HG03558 (cell line): ENCODE results near the gene SPATA24.
"Not testable (repeated sequence)": the region's sequence is repeated elsewhere in the genome, so short reads cannot be mapped to it uniquely, and the experiment has no call there.

Source experiments
- ATAC-seq: cut with Tn5 transposase; IDR thresholded peaks from one replicate; pipeline ENCODE4 v1.9.1; 2021; ENCODE audit warnings: moderate number of reproducible peaks; ENCODE audit not compliant: unreplicated experiment; ENCODE audit errors: extremely low read depth

Gene SPATA24

DNA sequence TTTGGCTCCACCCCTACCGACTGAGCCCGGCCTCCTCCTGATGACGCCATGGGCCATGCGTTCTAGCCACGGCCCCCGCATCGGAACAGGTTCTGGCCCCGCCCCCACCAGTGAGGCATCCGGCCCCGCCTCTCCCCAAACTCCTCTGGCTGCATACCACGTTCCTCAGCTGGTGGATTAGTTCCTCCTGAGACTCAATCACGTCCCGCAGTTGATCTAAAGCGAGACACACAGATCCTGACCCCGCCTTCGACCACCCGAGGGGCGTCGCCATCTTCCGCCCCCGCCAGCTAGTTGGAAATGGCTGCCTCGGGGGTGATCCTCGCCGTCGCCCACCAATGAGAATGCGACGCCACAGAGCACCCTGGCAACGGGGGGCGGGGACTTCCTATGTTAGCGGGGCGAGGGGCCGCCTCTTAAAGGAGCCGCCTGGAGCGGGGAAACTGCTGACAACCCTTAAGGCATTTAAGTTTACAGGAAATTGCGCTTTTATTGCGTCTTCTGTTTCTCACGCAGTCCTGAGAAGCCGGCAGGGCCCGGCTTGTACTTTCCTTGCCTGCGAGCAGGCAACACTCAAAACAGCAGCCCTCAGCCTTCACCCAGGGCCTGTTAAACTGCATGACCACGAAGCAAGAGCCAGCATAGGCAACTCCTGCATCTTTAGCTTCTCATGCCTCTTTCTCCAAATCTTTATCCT, at the start of gene SPATA24:
TSS of gene SPATA24 (minus strand) at position 303 of the 697 bp plus-strand sequence. CDS start at position 274, 29 bp downstream.
- peak; percentile 44 for ATAC-seq

DNA sequence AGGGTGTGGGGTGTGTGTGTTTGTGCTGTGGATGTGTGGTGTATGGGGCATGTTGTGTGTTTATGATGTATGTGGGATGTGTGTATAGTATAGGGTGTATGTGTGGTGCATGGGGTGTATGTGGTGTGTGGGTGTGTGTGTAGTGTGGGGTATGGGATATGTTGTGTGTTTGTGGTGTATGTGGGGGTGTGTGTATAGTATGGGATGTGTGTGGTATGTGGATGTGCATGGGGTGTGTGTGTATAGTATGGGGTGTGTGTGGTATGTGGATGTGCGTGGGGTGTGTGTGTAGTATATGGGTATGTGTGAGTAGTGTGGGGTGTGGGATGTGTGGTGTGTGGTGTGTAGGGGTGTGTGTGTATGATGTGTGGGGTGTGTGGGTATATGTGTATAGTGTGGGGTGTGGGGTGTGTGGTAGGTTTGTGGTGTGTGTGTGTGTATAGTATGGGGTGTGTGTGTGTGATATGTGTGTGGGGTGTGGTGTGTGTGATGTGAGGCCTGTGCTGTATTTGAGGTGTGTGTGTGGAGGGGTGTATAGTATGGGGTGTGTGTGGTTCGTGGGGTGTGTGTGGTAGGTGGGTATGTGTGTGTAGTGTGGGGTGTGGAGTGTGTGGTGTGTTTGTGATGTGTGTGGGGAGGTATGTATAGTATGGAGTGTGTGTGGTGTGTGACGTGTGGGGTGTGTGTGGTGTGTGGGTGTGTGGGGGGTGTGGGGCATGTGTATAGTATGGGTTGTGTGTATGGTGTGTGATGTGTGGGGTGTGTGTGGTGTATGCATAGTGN, 48.2 kb upstream of the SPATA24 start:
- no peak for ATAC-seq

DNA sequence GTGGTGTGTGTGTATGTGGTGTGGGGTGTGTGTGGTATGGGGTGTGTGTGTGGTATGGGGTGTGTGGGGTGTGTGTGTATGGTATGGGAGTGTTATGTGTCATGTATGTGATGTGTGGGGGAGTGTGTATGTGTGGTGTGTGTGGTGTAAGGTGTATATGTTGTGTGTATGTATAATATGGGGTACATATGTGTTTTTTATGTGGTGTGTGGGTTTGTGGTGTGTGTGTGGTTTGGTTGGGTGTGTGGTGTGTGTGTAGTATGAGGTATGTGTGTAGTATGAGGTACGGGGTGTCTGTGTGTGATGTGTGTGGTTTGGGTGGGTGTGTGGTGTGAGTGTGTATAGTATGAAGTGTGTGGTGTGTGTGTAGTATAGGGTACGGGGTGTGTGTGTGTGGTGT, 47.3 kb upstream of the SPATA24 start:
- ATAC-seq = no peak

DNA sequence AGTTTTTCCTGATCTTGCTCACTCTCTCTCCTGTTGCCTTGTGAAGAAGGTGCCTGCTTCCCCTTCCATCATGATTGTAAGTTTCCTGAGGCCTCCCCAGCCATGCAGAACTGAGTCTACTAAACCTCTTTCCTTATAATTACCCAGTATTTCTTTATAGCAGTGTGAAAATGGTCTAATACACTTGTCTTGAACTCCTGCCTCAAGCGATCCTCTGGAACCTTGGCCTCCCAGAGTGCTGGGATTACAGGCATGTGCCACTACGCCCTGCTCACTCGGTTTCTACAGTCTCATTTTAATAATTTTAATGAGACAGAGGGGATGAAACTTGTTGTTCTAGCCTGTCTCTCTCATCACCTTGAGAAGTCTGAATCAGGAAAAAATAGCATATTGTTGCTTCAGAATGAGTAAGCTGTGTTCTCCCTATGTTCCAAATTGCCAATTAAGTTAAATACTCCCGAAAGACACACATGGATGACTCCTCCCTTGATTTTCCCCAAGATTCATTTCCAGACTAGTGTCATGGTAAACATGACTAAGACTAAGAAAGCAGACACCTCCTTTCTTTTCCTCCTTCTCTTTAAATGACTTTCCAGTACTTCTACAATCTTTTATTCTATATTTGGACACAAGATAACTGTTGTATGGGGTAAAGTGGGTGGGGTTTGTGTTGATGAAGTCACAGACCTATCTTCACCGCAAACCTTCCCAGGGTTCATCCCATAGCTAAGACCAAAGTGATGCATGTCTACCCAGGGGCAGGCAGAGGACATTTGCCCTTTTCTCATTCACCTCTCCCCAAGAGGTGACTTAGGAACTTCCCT, 43.3 kb upstream of the SPATA24 start:
- peak; percentile 54 for ATAC-seq

- no peak for ATAC-seq
Measured at GRCh38 chr5:139445325-139446170, 41.7 kb upstream of the SPATA24 start.

DNA sequence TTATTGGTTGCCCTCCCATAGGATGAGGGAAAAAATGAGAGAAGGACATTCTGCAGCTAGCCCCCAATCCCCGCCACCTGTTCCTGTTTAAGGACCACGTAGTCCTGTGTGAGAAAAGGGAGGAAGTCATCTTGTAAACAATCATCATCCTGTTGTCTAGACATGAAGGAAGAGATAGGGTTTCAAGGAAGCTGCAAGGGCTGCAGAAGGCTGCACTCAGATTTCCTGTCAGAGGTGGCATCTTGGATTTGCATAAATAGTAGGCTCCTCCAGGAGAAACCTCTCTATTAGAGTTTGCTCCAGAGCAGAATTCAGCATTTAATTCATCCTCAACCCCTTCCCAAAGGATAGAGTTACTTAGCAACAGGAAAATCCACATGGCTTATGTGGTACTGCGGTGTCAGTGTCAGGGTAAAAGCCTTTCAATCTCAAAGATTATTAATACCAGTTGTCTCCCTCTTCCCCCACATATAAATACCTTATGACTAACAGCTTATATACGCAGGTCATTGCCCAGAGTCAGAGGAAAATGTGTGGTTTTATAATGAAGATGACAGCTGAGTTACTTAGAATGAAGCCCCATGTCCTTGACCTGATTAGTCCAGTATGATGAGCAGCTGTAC, 40.1 kb upstream of the SPATA24 start:
- ATAC-seq = no peak

GRCh38 chr5:139440416-139440815, 36.5 kb upstream of the SPATA24 start:
- not testable (repeated sequence) for ATAC-seq

DNA sequence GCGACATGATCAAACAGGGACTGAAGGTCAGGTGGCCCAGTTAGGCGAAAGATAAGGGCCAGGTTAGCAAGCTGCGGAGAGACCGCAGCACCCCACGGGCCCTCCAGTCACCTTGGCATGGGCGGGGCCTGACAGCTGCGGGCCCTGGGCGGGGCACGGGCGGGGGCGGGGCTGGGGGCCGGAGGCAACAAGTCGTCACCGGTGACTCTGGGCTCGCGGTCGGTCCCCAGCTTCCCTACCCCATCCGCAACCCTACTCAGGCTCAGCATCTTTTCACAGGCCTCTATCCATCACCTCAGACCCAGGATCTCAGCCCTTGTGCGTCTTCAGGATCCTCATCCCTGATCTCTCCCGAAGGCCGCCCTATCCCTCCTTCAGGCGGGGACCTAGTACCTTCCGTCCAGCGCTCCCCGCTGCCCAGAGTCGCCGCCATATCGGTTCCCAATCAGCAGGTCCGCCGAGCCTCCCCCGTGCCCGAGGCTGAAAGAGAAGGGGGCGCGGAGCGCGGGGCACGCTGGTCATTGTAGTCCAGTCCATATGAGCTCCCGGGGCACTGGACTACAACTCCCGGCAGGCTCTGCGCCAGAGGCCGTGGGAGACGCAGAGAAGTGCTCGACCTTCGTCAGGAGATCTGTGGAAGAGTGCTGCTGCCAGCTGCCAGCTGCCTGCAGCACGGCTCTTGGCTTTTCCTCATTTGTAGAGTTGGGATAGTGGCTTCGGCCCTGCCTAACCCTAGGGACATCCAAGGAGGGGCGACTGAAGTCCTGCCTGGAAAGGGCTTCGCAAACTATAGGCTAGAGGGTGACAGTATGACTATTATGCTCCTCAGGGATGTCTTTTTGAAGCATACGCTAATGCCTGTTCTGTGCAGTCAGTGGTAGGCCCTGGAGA, 35.4 kb upstream of the SPATA24 start, which contains the start of gene DNAJC18:
TSS of gene DNAJC18 (minus strand) at position 513 of the 891 bp plus-strand sequence. CDS start at position 433, 80 bp downstream.
- no peak for ATAC-seq

- ATAC-seq = no peak
Measured at GRCh38 chr5:139438707-139439012, 34.8 kb upstream of the SPATA24 start.

- no peak for ATAC-seq
Measured at GRCh38 chr5:139435676-139436075, 31.8 kb upstream of the SPATA24 start.

- ATAC-seq = no peak
Measured at GRCh38 chr5:139431706-139432105, 27.8 kb upstream of the SPATA24 start.

DNA sequence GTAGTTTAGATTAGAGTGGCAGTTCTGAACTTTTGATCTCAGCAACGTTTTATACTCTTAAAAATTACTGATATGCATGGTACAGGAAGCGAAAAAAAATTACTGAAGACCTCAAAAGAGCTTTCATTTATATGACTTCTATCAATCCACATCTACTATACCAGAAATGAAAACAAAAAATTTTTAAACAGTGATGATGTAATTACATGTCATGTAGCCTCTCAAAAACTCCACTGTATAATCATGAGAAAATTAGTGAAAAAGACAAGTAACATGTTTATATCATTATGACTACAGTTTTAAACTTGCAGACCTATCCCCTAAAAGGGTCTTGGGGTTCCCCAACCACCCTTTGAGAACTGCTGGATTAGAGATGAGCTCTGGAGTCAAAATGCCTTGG, 26.1 kb upstream of the SPATA24 start:
- no peak for ATAC-seq

DNA sequence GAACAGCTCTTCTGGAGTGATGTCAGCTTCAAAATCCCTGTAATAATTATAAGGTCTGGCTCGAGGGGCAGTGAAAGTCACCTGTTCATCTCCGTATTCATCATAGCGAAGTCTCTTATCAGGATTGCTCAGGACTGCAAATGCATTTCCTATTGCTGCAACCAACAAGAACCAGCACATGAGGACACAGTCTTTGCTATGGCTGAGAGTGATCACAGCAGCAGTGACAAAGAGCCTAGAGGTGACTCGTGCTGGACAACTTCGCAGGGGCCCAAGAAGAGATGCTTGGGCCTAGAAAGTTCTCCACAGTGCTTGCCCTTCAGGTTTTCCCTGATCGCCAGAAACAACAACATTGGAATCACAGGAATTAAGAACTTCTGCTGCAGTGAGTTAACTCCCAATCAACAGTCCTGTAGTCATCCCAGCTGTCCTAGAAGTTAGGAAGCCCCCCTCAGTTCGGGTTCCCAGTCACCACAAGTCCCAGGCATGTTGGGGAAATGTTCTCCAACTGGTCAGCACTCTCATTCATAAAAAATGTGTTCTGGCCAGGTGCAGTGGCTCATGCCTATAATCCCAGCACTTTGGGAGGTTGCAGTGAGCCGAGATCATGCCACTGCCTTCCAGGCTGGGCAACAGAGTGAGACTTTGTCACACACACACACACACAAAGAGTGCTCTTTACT, 22.5 kb upstream of the SPATA24 start:
- no peak for ATAC-seq

GRCh38 chr5:139425497-139425896, 21.6 kb upstream of the SPATA24 start:
- no peak for ATAC-seq

DNA sequence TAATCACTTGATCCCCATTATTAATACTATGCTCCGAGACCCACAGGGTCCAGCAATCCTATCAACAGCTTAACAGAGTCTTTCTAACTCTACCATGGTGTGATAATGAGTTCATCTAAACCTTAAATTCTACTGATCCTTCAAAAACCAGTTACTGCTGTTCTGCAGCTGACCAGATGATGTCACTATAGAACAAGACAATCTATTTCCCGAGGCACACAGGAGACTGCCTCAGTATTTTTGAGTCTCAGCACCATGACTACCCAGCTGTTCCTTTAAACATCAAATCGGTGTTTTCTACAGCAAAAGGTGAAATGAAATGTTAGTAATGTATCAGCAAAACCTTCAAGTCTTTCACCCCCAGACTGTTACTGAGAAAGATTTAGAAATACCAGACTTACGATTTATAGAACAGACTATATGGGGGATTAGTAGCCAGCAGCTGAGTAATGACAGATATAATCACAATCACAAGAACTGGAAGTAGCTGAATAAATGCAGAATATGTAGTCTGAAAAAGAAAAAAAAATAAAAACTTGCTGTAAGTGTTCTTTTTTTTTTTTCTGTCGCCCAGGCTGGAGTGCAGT, 18.5 kb upstream of the SPATA24 start:
- ATAC-seq = no peak

DNA sequence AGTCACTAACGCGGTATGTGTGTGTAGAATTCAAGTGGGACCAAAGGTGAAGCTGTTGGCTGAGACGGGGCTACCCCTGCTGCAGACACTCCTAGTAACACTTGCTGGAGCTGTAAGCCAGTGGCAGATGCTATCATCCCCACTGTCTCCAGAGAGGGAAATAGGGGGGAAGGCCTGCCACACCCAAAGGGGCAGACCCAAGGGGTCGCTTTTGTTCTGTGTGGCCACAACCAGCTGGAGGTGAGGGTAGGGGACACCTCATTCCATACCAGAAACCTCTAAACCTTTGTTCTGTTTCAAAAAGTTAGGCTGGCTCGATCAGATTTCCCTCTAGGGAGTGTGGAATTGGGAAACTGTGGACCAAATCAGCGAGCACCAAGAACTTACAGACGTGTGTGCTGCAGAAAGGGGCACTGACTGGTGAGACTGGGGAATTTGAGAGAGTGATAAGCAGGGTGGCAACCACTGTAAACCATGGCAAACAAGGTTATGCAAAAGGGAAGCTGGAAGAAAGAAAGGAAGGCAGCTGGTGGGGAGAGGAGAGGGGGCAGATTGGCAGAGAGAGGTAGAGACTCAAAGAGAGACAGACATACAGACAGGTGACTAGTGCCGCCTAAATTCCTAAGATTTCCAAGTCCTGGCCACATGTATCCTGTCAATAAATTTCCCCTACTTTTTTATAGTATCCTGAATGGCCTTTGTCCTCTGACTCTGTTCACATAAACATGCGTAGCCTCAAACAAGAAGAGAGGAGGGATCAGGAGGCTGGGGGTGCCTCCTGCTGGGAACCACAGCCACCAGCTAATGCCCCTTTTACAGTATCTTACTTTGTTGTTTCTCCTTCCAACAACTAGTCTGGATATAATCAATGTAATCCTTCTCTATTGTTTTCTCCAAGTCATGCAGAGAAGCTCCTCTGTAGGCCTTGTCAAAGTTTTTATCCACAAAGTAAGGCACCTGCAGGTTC, 15.6 kb upstream of the SPATA24 start:
- no peak for ATAC-seq

DNA sequence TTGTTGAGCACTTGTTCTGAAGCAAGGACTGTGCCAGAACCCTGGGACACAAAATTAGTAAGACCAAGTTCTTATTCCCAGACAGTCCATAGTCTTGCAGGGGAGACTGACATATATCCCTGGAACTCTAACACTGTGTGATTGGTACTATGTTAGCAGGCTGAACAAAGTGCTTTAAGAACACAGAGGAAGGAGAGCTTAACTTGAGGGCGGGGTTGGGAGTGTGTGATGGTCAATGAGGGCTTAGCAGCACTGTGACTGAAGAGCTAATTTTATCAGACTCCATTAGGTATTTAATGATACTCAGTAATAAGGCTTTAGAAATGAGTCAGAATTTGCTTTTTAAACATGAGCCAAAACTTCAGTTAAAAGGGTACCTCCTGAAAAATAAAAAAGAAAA, 14.9 kb upstream of the SPATA24 start:
- no peak for ATAC-seq
